ENCODE results near the gene THBS3.
"Not testable (repeated sequence)": the region's sequence is repeated elsewhere in the genome, so short reads cannot be mapped to it uniquely, and the experiment has no call there.

Gene THBS3

DNA sequence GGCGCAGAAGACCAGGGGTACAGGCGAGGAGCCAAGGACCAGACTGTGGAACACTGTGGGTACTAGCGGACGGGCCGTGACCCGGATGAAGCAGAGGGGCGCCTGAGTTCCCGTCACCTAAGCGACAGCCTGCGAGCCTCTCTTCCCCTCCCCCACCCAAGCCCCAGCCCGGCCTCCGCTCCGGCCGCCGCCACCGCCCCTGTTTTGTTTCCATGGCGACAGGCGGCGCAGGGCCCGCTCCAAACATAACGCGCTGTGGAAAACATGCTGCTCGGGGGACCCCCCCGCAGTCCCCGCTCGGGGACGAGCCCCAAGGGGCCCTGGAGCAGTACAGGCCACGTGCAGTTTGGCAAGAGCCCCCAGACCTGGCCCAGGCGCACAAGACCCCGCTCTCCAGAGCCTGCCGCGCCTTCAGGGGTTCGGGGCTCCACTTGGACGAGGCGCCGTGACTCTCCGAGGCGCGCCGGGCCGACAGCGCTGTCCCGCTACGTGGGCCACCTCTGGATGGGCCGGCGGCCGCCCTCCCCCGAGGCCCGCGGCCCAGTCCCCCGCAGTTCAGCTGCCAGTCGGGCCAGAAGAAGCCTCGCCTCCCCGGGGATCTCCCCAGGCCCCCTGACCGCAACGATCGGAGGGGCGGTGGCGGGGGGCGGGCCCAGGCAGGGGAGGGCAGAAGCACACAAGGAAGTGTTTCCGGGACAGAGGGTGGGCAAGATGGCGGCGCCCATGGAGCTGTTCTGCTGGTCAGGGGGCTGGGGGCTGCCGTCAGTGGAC is 1.0 kb upstream of the THBS3 start, which contains the start of gene MTX1:
Gene MTX1, plus strand, starts transcription at position 155 of the 771 bp plus-strand sequence. Its CDS starts 110 bp downstream, at position 265.
- peak; percentile 90 for DNase-seq (ENCODE audit: low read depth, low spot score)

DNA sequence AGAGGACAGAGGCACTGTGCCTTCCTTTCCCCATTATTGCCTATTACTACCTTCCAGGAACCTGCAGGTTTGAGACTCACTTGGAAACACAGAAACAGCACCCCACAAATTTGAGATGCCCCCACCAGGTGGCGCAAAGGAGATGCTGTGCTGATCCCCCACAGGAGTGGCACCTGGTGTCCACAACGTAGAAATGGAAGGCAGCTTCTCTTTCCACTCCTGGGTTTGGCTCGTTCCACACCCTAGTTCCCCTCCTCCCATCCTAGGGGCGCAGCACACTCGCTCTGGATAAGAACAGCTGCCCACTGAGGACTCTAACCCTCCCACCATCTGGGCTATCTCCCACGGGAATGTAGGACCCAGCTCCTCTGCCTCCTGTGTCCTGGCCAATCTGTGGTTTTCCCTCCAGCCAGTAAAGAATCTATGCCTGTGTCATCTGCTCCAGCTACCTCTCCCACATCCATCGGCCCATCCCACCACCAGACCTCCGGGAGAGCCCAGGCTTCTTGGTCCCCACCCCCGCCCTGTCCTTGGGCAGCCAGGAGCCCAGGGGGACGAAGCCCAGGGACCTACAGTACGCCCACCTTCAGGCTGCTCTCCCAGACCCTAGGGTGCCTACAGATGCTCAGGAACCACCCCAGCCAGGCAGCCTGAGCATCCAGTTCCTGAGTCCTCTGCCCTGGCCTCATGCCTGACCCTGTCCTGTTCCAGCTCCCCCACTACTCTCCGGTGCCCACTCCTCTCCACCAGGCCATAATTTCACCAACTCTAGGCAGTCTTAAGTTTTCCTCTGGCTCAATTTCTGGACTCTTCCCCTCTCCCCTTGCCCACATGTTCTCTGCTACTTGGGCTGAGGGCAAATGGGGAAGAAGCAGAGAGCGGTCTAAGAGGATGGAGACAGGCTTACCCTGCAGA is 549 bp downstream of the THBS3 start:
- DNase-seq (ENCODE audit: low read depth, low spot score), result peak; percentile 92

DNA sequence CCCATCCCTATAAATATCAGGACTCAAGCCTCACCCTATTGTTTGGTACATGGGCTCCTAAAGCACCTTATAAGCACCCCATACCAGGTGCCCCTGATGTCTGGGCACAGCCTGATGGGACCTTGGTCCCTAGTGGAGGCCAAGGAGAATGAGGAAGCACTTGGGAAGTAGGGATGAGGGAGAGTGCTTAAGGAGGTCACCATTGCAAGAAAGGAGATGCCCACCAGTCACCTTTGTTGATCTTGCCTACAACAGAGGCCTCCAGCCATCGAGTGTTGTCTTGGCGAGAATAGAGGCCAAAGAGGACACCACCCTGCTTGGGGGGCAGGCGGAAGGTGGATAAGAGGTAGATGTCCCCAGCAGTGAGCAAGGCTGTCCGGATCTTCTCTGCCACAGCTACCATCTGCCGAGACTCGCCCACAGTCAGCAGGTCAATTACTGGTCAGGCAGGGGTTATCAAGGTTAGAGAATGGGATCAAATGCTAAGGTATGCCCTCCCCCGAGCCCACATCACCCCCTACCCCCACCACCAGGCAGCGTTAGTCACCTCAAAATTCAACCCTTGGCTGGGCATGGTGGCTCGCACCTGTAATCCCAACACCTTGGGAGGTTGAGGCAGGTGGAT is 1.6 kb downstream of the THBS3 start:
- DNase-seq (ENCODE audit: low read depth, low spot score), result no peak

DNA sequence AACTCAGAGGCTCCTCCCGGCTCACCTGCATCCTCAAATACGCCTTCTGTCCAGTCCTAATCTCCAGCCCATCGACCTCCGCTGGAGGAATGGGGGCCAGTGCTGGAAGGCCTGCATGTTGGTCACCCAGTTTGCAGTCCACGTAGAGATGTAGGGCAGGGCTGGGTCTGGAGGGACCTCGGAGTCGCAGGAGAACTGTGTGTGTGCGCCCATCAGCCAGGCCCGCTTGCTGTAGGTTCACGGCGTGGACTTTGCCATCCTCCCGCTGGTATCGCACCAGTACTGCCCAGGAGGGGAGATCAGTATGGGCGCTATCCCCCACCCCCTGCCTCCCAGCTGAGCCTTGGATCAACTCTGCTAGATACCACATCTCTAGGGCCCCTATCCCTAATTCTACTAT is 2.7 kb downstream of the THBS3 start:
- DNase-seq (ENCODE audit: low read depth, low spot score), result no peak

DNA sequence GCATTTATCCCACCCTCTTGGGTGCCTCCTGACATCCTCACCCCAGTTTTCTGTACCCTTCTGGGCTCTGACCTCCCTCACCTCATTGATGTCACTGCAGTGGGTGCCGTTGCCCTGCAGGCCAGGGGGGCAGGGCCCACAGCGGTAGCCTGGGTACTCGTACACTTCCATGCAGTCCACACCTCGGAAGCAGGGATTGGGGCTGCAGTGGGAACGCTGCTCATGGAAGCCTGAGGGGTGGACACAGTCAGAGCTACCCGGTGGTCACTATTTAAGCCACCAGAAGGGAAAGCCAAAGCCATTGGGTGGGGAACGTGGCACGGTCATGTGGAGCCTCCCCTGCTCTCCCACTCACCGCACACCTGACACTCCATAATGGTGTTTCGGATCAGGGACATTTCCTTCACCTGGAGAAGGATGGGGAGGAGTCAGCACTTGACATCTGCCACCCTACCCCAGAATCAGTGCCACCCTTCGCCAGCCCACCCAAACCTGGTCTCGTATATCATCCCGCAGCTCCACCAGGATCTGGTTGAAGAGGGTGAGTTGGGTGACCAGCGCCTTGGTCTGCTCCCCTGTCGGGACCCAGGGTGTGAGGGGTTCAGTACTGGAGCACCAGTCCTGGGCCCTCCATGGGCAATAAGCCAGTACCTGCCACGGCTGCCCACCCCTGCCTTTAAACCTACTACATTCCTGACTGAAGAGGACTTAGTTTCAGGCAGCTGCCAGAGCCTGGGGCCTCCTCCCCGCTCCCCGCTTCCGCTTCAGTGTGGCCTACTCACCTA is 4.8 kb downstream of the THBS3 start:
- no peak for DNase-seq (ENCODE audit: low read depth, low spot score)

DNA sequence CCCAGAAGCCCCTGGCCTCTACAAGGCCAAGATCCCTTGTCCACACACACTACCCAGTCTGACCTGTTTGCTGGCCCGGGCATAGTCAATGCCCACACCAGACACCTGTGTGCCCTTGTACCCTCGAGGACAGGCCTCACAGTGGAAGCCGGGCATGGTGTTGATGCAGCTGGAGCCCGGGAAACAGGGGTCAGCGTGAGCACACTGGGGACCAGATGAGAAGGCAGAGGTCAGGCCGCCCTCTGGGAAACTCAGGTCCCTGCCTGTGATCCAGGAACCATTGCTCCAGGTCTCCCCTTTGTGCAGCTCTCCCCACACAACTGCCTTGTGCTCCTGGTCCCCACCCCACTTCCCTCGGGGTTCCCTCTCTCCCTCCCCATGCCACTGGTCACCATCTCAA is 5.5 kb downstream of the THBS3 start:
- DNase-seq (ENCODE audit: low read depth, low spot score), result no peak

DNA sequence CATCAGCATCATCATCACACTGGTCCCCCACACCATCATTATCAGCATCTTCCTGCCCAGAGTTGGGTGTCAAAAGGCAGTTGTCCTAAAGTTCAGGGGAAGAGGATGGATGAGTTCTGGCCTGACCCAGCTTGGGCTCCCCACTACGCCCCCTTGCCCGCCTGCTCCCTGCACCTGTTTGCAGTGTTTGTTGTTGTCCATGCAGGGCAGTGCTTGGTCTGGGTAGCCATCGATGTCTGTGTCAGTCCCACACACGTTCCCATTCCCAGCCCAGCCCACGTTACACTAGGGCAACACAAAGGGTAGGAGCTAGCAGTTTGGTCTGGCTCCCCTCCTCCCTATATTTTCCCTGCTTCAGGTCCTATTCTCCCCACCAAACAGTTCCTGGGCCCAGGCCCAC is 6.8 kb downstream of the THBS3 start:
- no peak for DNase-seq (ENCODE audit: low read depth, low spot score)

DNA sequence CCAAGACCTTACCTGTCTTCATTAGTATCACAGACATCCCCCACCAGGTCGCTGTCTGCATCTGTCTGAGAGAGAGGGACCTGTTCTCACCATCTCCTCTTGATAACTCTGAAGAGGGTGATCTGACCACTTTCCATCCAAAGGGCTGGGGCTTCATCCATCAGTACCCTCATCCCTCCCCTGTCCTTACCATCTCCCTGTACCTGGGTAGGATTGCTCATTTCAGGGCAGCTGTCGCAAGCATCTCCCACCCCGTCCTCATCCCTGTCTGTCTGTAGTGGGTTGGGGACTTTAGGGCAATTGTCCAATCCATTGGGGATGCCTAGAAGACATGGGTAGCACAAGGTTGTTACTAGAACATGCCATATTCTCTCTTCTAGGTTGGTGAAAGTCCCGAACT is 7.9 kb downstream of the THBS3 start:
- no peak for DNase-seq (ENCODE audit: low read depth, low spot score)

DNA sequence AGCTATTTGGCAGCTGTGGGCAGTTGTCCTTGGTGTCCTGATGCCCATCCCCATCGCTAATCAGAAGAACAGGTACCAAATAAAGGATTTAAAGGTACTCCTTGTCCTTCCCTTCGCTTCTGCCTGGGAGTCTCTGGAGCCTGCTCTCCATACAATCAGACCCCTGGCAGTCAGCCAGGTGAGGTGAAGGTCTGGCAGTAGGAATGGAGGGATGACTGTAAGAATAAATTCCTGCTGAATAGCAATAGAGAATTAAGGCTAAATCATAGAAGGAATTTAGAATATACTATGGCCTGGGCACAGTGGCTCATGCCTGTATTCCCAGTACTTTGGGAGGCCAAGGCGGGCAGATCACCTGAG is 9.2 kb downstream of the THBS3 start:
- DNase-seq (ENCODE audit: low read depth, low spot score), result no peak

DNA sequence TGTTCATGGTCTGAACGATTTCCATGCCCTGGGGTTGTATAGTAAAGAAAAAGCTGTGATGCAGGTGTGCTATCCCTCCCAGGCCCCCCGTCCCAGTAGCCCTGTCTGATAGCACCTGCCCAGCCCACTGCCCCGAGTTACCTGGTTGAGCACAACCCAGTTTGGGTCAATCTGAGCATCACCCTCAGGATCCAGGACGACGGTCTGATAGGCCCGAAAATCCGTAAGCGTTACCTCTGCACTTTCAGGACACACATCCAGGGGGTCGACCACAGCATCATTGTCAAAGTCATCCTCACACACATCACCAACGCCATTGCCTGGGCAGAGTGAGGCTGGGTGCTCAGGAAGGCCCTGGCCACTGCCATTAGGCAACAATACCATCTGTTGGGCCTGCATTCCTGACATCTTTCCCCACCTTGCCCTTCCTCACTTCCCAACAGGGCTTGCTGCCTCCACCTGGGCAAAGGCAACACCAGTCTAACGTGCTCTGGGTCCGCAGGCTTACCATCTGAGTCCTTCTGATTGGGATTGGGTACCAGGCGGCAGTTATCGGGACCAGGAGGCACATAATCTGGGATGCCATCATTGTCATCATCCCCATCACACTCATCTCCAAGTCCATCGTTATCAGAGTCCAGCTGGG is 9.7 kb downstream of the THBS3 start:
- DNase-seq (ENCODE audit: low read depth, low spot score), result no peak

DNA sequence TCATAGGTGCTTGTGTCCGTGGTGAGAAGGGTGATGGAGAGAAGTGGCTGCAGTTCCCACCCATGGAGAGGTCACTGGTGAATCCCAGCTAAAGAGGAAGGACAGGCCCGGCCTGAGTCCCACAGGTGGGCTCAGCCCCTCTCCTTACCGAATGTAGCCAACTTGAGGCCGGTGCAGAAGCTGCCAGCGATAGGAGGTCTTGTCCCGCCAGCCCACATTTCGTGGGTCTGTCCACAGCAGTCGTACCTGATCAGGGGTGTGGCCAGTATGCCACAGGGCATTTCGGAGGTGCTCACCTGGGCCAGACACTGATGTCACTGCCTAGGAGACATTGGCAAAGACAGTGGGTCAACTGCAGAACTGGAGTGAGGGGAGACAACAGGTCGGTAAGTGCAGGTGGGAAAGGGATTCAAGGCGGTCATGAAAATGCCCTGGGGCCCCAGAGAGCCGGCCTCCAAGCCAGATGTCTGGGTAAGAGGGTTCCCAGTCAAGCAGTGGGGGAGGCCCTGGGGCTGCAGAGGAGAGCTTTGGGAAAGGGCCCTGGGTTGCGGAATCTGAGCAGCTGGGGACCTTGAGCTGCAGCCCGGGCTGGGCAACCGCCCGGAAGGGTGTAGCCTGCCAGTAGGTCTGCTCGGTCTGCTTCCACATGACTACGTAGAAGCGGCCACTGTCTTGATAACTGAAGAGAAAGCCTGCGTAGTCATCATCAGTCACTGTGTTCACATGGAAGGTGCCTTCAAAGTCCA is 10.6 kb downstream of the THBS3 start:
- peak; percentile 64 for DNase-seq (ENCODE audit: low read depth, low spot score)

DNA sequence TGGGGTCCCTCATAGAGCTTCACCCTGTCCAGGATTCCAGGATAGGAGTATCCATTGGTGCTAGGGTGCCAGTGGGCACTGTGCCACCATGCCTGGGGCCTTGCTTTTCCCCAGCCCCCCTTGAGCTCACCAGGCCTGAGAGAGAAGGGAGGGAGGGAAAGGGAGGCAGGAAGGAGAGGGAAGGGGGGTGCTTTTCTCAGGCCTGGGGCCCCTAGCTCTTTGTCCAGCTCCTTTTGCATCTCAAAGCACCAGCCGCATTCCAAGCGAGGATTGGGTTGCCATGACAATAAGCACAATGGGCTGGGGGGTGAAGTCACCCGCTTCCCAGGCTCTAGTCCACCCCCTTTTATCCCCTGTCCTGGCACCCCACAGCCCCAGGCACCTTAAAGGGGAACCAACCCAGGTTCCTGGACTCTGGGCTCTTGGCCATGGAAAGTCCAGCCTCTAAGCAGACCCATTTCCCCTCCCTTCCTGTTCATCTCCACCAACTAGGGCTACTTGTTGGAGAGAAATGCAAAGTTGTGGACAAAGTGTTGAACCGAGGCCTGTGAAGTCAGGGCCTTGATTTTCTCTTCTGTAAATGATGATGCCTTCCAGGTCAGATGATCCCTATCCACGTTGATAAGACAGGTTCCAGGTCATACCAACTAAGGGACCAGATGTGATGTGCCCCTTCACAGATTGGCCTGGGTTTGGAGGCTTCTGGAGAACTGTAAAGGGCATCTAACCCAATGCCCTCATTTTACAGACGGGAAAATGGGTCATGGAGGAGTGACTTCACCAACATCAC is 11.4 kb downstream of the THBS3 start:
- DNase-seq (ENCODE audit: low read depth, low spot score), result peak; percentile 93

DNA sequence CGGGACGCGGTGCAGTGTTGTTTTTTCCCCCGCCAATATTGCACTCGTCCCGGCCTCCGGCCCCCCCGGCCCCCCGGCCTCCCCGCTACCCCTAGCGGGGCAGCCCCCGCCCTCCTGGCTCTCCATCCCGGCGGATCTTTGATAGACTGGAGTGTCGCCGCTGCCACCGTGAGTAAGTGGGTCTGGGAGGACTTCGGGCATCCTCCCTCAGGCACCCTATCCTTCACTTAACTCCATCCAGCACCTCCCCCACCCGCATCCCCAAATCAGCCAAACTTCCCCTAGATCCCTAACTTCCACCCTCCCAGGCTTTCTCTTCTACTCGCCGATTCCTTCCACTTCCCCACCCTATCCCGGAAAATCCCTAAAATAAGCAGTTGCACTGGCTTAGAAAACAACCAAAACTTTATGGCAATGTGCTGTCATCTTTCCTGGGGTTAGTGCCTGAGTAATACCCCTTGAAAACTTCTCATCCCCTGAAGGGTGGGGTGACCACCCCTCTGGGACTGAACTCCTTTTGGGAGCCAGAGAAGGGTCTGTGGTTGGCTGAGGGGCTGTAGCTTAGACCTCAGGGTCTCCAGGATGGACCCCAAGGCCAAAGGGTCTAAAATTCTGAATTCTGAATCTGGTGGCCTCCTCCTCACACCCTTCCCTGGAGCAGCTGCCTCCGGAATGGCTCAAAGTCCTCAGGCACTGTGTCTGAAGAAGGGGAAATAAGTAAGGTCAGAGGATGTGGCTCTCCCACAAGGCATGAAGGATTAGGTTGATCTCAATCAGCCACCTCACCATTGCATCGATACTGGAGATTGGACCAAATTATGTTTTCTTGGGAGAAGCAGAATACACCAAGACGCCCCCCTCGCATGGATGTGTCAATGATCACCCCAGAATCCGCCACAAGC is 12.2 kb downstream of the THBS3 start:
- DNase-seq (ENCODE audit: low read depth, low spot score), result peak; percentile 32

DNA sequence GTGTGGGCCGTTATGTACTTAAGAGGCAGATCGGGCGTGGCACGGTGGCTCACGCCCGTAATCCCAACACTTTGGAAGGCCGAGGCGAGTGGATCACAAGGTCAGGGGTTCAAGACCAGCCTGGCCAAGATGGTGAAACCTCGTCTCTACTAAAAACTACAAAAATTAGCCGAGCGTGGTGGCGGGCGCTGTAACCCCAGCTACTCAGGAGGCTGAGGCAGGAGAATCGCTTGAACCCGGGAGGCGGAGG is 13.8 kb downstream of the THBS3 start:
- not testable (repeated sequence) for DNase-seq (ENCODE audit: low read depth, low spot score)

DNA sequence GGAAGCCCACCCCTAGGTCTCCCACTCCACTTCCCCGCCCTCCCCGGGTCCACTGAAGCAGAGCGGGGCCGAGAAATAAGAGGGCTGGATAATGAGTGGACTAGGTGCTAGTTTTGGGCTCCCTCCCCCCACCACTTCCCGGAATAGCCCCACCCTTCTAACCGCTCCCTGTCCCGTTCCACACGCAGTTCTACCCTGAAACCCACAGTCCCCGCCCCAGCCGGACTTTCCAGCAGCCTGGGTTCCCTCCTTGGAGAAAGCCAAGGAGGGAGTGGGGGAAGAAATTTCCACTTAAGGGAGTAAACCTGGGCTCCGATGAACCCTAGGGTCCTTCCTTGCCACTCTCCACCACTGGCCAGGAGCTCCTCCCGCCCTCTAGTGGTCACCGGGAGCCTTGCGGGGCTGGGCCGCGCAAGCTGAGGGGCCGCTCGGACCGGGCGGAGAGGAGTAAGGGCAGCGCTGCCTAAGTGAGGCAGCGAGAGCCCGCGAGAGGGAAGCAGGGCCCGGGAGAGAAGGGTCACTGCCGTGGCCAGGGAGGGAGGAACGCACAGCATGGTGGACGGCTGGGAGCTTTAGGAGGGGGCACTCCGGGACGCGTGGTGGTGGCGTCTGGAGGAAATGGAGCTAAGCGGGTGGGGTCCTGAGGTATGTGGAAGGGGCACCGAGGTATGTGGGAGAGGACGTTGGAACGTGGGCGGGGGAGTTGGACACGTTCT is 14.3 kb downstream of the THBS3 start:
- DNase-seq (ENCODE audit: low read depth, low spot score), result peak; percentile 98

DNA sequence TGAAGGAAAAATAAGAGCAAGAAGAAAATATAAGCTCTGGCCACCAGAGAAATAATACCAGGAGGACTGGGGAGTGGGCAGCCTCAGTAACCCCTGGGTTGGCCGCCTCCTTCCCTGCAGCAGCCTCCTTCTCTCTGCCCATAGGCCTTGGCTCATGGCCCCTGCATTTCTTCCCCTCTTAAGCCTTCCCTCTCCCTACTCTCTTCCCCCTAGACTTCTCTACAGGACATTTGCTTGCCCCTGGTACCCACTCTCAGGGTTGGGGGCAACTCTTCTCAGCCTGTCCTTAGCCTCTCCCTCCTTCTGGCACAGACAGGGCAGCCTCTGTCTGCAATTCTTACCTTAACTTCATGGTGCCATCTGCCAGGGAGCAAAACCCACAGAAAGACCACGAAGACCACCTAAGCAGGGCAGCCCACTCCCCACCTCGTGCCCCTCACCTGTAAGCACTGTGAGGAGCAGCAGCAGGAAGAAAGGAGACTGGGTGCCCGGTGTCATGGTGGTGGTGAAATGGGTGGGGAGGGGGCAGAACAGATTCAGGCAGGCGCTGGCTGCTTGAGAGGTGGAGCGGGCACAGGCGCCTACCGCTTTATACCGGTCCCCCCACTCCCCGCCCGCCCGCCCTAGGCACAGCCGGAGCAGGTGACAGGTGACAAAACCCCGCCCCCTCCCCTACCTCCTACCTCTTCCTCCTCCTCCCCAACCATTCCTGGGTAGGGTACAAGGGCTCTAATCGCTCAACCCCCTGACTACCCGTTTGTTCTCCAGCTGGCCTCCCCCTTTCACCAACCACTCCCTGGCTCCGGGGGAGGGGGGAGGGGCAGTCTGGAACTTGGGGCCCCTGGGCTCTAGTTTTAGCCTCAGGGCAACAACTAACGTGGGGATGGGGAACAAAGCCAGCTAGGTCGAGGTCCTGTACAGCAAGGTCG is 15.1 kb downstream of the THBS3 start:
- DNase-seq (ENCODE audit: low read depth, low spot score), result peak; percentile 31

DNA sequence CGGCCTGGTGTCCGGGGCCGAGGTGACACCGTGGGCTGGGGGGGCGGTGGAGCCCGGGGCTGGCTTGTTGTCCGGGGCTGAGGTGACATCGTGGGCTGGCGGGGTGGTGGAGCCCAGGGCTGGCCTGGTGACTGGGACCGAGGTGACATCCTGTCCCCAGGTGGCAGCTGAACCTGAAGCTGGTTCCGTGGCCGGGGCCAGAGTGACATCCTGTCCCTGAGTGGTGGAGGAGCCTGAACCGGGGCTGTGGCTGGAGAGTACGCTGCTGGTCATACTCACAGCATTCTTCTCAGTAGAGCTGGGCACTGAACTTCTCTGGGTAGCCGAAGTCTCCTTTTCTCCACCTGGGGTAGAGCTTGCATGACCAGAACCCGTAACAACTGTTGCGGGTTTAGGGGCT is 15.8 kb downstream of the THBS3 start:
- DNase-seq (ENCODE audit: low read depth, low spot score), result no peak

Data from ELF-1 (cell line).